HepG2 (cell line): Measurements from ENCODE around the gene WFDC1.

Source experiments
- CREB1 ChIP-seq, 2 experiments: fragments of 450-650 bp in 1 of 2; IDR thresholded peaks; 2 replicates each; pipeline ENCODE4 v1.6.1; 2016 to 2017; ENCODE audit warnings: control low read depth in 1 of 2, mild to moderate bottlenecking in 1 of 2, missing compliant biosample characterization in 1 of 2, missing genetic modification characterization in 1 of 2
- TF ChIP-seq, protein P1 (sequence below): sonication (generic); formaldehyde crosslinking; IDR thresholded peaks from 2 replicates; pipeline ENCODE4 v1.5.0; 2020; ENCODE audit warnings: mild to moderate bottlenecking, missing genetic modification reagents, moderate library complexity

DNA sequence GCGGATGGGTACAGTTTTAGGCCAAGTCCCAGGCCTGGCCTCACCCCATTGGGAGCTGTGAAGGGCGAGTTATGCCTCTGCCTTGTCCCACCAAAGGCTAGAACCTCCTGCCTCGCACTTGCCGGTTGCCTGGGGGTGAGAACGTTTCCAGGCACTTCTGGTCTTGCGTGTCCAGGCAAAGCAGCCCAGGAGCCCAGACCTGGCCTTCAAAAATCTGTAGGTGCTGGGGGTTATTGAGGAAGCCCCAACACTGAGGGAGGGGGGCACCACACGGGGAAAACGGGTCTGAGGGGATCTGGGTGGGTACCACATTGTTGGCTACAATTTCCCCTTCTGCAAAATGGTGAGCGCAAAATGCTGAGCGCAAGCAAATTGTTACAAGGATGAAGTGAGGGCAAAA lies 61.5 kb downstream of the WFDC1 start:
- TF ChIP-seq CREB1 (IDR thresholded peaks at IDR 0.05), result no peak
- TF ChIP-seq CREB1 (CRISPR knock-in tag; IDR thresholded peaks at IDR 0.05), result no peak
- TF ChIP-seq, protein P1, sequence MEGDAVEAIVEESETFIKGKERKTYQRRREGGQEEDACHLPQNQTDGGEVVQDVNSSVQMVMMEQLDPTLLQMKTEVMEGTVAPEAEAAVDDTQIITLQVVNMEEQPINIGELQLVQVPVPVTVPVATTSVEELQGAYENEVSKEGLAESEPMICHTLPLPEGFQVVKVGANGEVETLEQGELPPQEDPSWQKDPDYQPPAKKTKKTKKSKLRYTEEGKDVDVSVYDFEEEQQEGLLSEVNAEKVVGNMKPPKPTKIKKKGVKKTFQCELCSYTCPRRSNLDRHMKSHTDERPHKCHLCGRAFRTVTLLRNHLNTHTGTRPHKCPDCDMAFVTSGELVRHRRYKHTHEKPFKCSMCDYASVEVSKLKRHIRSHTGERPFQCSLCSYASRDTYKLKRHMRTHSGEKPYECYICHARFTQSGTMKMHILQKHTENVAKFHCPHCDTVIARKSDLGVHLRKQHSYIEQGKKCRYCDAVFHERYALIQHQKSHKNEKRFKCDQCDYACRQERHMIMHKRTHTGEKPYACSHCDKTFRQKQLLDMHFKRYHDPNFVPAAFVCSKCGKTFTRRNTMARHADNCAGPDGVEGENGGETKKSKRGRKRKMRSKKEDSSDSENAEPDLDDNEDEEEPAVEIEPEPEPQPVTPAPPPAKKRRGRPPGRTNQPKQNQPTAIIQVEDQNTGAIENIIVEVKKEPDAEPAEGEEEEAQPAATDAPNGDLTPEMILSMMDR (CRISPR knock-in tag), result no peak
